Measurements from ENCODE around the gene RASSF7.
"Not testable (repeated sequence)": the region's sequence is repeated elsewhere in the genome, so short reads cannot be mapped to it uniquely, and the experiment has no call there.

Gene RASSF7, protein sequence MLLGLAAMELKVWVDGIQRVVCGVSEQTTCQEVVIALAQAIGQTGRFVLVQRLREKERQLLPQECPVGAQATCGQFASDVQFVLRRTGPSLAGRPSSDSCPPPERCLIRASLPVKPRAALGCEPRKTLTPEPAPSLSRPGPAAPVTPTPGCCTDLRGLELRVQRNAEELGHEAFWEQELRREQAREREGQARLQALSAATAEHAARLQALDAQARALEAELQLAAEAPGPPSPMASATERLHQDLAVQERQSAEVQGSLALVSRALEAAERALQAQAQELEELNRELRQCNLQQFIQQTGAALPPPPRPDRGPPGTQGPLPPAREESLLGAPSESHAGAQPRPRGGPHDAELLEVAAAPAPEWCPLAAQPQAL

DNA sequence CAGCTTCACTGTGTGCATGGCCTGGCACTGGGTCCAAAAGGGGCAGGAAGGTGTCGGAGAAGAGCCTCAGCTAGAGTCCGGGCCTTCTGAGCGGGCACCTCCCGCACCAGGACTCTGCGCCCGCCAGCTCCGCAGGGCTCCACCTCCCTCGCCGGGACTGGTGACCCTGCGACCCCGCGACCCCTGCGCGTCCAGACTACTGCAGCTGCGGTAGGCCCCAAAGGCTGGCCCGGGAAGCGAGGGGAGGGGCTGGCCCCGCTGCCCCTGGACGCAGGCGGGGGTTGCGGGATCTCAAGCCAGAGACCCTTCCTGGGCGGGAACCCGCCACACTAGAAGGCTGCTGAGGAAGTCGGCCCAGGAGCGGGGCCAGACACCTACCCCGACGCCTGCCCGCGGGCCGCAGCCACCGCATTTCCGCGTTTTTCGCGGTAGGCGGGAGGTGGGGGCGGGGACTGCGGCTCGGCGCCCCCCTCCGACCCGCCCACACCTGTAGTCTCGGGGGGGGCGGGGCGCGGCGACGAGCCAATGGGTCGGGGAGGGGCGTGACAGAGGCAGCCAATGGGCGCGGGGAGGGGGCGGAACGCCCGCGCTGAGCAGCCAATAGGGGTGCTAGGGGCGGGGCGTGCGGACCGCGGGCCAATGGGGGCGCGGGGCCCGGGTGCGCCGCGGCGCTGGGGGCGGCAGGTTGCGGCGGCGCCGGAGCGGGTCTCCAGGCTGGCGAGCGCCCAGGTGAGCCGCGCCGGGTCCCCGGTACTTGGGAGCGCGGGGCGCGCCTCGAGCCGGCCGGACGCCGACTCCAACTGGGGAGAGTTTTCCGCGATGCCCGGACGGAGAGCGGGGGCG, at the start of gene RASSF7, which contains the start of gene LMNTD2:
Gene RASSF7 (plus strand): TSS at position 666 of the 843 bp plus-strand sequence. CDS start 799 bp downstream, outside the sequence.
Gene LMNTD2 (minus strand): TSS at position 434 of the 843 bp plus-strand sequence. CDS start 22 bp downstream, at position 412.
- DNase-seq (ENCODE audit: low spot score): peak; percentile 95

DNA sequence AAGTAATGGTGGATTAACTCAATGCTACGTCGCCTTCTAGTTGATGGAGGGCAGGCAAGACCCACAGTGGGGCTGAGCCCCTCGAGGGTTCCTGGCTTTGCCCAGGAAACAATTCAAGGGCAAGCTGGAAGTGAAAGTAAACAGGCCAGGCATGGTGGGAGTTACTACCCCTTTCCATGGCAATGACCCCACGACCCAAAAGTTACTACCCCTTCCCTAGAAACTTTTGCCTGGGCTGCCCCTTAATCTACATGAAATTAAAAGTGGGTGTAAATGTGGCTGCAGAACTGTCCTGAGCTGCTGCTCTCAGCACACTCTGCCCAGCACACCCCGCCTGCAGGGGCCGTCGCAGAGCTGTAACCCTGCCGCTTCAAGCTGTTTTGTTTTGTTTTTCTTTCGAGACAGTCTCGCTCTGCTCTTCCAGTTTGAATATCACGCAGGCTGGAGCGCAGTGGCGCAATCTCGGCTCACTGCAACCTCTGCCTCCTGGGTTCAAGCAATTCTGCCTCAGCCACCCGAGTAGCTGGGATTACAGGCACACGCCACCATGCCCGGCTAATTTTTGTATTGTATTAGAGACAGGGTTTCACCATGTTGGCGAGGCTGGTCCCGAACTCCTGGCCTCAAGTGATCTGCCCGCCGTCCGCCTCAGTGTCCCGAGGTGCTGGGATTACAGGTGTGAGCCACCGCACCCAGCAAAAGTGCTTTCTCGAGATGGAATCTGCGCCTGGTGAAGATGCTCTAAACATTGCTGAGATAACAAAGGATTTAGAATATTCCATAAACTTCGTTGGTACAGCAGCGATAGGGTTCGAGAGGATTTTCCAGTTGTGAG, 47.8 kb upstream of the RASSF7 start:
- DNase-seq (ENCODE audit: low spot score): no peak

DNA sequence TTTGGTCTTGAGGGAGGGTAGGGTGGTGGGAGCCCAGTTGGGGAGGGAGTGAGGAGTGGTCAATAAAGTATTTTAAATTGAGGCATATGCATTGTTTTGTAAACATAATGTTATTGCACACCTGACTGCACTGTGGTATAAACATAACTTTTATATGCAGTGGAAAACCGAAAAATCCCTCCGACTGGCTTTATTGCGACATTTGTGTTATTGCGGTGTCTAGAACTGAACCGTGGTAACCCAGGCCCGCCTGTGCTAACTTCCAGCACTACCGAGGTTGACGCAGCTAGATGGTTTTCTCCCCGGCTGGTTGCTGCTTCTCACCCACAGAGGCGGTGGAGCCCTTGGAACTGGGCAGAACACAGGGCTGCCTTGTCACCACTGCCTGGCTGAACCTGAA, 46.2 kb upstream of the RASSF7 start:
- DNase-seq (ENCODE audit: low spot score): no peak

DNA sequence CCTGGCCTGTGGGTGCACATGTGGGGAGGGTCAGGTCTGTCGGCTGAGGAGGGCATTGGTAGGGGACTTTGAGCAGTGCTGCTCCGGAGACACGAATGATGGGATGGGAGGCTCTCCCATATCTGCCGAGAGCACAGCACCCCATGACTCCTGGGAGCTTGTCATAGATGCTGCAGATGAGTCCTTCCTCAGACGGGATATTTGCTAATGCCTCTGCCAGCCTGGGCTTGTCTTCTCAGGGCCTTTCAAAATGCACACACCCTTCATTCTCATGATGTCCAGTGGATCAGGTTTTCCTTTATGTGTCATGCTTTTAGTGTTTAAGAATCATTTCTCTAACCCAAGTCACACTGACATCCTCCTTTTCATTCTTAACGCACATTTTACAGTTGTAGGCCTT, 45.6 kb upstream of the RASSF7 start:
- DNase-seq (ENCODE audit: low spot score): no peak

DNA sequence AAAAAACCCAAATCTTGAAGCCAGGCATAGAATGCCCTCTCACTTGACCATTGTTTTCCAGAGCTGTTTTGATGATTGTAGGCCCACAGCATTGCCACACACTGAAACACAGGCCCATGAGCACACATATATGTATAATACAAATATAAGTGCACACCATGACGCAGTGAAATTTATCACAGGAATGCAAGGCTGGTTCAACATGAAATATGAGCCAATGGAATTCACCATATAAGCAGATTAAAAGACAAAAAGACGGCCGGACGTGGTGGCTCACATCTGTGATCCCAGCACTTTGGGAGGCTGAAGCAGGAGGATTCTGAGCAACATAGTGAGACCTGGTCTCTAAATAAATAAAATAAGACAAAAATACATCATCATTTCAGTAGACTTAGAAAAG, 44.4 kb upstream of the RASSF7 start:
- DNase-seq (ENCODE audit: low spot score): no peak

DNA sequence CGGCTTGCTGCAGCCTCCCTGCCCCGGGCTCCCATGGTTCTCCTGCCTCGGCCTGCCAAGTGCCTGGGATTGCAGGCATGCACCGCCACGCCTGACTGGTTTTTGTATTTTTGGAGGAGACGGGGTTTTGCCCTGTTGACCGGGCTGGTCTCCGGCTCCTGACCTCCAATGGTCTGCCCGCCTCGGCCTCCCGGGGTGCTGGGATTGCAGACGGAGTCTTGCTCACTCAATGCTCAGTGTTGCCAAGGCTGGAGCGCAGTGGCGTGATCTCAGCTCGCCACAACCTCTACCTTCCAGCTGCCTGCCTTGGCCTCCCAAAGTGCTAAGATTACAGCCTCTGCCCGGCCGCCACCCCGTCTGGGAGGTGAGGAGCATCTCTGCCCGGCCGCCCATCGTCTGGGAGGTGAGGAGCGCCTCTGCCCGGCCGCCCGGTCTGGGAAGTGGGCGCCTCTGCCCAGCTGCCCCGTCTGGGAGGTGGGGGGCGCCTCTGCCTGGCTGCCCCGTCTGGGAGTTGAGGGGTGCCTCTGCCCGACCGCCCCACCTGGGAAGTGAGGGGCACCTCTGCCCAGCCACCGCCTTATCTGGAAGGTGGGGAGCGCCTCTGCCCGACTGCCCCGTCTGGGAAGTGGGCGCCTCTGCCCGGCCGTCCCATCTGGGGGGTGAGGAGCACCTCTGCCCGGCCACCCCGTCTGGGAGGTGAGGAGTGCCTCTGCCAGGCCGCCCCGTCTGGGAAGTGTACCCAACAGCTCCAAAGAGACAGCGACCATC, 43.7 kb upstream of the RASSF7 start:
- DNase-seq (ENCODE audit: low spot score): not testable (repeated sequence)

DNA sequence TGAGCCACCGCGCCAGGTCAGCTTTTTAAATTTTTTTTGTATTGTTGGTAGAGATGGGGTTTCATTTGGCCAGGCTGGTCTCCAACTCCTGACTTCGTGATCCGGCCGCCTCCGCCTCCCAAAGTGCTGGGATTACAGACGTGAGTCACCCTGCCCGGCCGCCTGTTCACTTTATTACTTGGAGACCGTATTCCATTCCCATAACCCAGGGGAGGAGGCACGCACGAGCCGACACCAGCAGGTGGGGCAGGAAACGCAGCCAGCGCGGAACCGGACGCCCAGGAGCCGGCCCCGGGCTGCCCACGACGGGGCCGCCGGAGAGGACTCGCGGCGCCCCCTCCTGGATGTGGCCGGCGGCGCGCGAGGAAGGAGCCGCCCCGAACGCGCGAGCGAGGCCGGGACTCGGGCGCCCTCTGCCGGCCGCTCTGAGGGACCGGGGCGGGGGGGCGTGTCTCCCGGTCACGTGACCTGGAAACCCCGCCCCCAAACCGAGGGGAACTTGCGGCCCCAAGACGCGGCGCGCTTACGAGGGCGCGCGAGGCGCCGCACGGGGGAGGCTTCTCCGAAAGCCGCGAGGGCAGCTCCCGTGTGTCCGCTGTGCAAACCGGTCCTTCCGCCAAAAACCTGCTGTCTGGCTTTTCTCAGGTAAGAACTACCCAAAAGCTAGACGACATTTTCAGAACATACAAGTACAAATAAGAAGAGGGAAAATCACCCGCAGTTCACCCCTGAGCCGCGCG, 42.1 kb upstream of the RASSF7 start:
- DNase-seq (ENCODE audit: low spot score): peak; percentile 85

DNA sequence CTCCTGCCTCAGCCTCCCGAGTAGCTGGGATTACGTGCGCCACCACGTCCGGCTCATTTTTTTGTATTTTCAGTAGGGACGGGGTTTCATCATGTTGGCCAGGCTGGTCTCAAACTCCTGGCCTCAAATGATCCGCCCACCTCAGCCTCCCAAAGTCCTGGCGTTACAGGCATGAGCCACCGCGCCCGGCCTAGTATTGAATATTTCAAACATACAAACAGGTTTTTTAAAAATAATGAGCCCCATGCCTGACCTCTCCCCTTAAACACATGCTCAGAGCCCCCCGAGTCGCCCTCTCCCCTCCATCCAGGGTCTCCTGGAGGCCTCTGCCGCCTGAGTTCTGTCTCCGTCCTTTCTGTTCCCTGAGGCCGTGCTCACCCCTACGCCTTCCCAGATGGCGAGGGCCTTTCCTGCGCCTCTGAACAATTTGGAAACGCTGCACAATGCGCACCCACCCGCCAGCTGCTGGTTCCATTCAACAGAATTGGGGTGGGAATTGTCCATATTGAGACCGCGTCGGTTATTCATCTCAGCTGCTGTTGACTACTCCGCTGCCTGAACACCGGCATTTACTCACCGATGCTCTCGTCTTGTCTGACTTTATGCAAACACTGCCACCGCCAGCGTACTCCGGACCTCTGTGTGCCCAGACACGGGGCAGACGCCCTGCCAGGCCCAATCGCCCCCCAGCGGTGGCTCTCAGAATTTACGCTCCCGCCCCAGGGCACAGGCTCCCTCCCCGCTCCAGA, 40.2 kb upstream of the RASSF7 start:
- DNase-seq (ENCODE audit: low spot score): no peak

DNA sequence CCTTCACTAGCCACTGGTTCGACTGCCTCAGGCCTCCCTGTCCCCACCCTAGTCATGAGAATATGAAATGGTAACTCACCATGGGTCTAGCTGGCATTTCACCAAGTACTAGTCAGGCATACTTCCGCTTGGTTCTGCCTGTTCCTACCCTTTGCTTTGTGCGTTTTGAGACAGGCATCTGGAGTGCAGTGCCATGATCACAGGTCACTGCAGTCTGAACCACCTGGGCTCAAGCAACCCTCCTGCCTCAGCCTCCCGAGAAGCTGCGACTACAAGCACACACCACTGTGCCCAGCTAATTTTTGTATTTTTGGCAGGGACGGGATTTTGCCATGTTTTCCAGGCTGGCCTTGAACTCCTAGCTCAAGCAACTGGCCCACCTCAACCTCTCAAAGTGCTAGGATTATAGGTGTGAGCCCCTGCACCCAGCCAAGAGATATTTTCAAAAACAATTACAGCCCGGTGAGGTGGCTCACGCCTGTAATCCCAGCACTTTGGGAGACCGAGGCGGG, 39.5 kb upstream of the RASSF7 start:
- no peak for DNase-seq (ENCODE audit: low spot score)

DNA sequence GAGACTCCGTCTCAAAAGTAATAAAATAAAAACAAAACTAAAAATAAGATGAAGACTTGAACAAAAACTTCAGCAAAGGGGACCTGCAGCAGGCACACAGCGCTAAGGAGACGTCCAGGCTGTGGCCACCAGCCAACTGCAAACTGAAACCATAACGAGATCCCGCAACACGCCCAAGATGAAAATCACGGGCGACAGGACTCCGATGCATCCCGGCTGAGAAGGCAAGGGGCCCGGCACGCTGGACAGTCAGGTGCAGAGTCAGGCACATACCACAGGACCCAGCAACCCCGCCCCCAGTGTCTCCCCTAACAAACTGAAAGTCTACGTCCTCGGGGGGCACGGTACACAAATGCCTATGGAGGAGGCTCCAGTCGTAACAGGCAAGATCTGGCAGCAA, 34.6 kb upstream of the RASSF7 start:
- DNase-seq (ENCODE audit: low spot score): no peak

DNA sequence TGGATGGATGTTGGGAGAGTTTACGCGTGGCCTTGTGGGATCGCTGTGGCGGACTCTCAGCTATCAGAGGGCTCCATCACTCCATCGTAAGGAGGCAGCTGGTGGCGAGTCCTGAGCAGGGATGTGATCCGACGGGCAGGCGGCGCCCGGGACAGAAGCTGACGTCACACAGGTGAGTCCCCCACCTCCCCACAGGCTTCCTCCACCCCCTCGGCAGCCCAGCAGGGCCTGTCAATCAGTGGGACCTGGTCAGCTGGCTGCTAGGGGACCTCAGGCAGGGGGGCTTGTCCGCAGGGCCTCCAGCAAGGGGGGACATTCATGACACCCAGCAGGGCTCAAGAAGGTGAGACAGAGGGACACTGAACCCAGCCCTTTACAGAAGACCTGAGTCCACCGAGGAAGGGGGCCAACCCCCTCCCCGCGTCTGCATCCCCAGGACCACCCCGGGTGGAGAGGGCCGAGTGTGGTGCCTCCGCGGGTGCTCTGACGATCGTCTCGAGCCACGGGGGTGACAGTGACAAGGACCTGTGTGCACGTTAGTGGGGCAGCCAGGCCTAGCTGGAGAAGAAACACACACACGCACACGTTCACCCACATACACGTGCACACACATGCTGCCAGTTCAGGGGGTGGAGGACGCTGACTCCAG, 32.5 kb upstream of the RASSF7 start:
- no peak for DNase-seq (ENCODE audit: low spot score)

DNA sequence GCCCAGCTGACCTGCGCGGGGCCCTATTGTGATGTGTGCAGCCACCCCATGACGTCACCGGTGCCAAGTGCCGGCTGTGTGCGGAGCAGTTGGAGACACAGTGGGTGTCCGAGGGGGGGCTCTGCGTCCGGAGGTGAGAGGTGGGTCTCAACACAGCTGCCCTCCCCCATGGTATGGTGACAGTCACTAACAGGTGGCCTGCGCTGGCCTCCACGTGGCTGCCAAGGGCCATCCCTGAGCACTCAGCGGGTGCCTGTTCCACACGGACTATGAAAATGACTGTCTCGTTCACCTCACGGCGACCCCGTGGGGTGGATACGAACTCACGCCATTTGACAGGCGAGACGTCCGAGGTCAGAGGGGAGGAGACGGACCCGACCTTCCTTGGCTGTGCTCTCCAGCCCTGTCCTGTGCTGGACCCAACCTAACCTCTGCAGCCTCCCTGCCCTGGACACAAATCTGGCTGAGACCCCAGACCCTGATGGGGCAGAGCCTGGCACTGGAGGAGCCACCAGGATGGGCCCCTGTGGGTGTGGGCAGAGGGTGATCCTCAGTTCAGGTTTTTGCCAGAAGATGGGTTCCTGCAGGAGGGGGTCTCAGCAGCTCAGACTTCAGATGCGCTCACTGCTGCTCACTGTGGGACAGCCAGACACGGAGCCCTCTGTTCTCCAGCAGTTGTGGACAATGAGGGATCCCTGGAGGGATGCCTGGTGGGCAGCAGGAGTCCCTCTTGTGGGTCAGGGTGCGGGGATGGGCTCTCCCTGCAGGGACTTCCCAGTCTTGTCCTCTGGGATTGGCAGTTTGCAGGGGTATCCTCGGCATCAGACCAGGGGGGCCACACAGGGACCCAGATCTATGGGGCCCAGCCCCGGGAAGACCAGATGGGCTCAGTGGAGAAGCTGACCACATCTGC, 31.7 kb upstream of the RASSF7 start:
- no peak for DNase-seq (ENCODE audit: low spot score)

DNA sequence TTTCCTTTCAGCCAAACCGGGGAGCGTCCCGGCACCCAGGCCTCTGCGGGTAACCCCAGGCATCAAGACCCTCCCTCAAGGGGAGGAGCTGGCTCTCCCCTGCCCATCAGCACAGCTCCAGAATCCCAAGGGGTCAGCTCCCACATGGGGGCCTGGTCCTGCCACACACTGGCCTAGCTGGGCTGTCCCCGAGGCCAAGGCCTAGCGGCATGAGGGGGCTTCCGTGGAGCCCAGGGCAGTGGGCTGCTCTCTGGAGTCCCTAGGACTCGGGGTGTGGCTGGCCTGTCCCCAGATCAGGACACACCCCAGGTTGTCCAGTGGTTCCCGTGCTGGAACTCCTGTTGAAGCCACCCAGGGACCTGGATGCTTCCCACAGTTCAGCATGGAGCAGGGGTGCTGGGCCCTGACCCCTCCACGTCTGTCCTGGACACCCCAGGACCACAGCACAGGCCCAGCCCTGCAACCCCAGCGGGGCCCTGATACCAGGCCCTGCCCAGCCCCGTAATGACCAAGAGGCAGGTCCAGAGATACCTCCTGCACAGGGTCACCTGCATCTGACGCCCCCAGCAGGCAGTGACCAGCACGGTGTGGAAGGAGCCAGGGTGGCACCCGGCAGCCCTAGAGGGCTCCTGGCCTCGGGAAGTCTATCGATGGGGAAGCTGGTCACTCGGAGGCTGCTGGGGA, 30.9 kb upstream of the RASSF7 start:
- no peak for DNase-seq (ENCODE audit: low spot score)

DNA sequence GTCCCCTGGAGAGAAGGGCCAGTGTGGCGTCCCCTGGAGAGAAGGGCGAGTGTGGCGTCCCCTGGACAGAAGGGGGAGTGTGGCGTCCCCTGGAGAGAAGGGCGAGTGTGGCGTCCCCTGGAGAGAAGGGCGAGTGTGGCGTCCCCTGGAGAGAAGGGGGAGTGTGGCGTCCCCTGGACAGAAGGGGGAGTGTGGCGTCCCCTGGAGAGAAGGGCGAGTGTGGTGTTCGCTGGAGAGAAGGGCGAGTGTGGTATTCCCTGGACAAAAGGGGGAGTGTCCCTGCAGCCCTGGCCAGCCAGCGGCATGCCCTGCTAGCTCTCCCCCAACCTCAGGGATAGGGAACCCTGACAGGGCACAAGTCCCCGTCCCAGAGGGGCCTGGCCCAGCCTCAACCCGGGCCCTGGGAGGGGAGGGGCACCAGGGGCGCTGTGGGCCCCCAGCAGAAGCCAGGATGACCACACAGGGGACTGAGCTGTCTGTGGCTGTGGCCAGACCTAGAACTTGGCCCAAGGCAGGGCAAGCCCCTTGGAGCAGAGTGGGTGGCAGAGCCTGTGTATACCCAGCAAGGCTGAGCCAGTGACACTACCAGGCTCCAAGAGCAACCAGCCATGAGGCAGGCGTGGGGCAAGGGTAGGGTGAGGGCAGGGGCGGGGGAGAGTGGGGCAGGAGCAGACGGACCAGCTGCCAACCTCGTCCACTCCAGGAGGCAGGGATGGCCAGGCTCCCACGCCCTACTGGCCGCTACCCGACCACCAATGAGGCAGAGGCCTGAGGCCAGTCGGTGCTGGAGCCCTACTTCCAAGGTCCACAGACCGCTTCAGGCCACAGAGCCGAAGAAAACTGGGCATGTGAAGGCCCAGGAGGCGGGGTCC, 29.6 kb upstream of the RASSF7 start:
- no peak for DNase-seq (ENCODE audit: low spot score)

DNA sequence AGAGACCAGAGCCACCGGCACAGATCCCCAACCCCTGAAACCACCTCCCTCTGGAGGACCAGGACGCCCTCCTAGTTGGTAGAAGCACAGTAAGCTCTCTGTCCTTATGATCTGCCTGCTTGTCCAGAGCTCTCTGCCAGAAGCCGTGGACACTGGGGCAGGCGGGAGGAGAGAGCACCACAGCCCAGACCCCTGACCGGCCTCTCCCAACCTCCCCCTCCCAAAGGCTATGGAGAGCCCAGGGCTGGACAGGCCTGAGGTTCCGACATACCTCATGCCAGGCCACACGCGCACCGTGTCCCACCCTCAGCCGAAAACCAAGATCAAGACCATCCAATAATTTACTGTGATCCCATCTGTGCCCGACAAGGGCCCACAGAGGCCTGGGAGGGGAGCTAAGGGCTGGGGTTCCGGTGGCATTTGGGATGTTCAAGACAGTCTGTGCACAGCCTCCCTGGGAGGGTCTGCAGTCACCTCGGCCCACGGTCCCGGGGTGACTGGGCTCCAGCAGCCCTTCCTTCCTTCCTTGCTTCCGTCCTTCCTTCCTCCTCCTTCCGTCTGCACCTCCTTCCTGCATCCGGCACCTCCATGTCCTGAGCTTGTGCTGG, 28.7 kb upstream of the RASSF7 start:
- no peak for DNase-seq (ENCODE audit: low spot score)

DNA sequence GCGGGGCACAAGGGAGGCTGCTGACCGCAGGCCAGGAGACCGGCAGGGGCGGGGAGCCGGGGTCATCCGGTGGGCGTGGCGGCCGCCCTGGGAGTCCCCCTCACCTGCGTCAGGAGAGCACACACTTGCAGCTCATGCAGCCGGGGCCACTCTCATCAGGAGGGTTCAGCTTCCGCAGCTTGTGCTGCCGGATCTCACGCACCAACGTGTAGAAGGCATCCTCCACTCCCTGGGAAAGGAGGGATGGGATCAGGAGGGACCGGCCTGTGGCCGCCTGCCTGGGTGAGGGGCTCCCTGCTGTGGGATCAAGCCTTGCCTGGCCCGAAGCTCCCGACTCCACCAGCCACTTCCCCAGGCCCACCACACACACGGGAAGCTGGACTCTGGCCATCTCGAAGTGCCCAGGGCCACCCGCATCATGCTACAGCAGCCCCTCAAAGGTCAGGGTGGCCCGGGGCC, 28.2 kb upstream of the RASSF7 start:
- no peak for DNase-seq (ENCODE audit: low spot score)

Measured in CD4-positive, alpha-beta T cell treated with Interleukin-15 for 4 hours (primary cell).